Activated CD4-positive, alpha-beta T cell treated with anti-CD3 and anti-CD28 coated beads, Interleukin-2, amount 50 U/mL, for 24 hours (primary cell): ENCODE measurements around the gene RHEB.

Experiments
- DNase-seq, 2 donors: peaks; one replicate each; pipeline ENCODE4 v3.0.0-alpha.2; 2020; ENCODE audit warnings: low read depth in 1 of 2, low spot score in 1 of 2

Gene RHEB

DNA sequence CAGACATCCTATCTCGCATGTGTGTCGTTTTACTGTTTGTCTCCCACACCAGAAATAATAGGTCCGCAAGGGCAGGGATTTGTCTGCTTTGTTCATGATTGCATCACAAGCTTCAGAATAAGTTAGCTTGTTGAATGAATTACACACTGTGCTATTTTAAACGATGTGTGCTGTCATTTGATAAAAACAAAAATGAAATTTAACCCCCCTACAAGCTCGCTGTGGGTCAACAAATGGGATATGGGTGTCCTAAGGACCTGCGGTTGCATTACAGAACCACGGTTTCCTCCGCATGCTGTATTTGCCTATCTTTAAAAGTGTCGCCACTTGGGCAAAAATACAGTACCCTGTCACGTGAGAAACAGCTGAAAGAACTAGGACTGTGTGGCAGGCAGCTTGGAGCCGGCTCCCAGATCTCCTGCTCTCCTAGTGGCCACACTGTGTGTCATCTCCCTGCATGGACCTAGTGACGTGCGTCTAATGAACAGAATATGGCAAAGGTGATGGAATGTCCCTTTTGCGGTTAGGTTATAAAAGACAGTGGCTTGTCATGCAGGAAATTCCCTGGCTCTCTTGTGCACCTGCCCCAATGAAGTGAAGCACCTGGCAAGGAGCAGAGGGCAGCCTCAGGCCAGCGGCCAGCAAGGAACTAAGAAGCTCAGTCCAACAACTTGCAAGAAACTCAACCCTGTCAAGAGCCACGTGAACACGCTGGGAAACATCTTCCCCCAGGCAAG is 46.9 kb downstream of the RHEB start:
- DNase-seq = no peak

DNA sequence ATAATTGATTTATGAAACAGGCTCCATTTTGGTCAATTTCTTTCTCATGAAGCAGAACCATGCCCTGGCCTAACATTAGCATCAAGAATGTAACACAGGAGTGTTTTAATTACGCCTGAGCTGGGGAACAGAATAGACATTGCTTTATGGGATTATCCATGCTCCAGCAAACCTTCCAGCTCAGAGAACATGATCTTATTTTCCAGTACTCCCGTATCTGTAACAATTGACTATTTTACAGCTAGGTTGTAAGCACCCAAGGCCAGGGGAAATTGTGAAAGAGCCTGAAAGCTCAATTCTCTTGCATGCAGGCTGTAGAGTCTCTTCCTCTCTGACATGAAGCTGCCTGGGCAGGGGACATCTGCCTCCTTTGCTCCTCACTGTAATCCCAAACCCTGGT is 49.0 kb downstream of the RHEB start:
- no peak for DNase-seq

DNA sequence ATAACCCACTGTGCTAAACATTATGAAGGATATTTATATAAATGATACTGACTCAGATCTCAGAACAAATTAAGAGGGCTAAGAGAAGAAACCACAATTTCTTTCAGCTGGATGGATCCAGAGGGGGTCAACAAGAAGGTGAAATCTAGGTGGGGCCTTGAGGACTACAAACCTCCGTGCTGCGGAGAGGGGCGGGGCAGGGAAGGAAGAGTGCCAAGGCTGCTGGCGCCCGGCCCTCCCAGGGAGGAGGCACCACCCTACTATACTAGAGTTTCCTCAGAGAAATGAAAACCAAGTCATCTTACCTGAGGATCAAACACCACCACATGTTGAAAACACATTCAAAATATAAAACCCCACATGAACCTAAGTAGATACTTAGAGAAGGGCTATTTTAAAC is 50.4 kb downstream of the RHEB start:
- DNase-seq = no peak

DNA sequence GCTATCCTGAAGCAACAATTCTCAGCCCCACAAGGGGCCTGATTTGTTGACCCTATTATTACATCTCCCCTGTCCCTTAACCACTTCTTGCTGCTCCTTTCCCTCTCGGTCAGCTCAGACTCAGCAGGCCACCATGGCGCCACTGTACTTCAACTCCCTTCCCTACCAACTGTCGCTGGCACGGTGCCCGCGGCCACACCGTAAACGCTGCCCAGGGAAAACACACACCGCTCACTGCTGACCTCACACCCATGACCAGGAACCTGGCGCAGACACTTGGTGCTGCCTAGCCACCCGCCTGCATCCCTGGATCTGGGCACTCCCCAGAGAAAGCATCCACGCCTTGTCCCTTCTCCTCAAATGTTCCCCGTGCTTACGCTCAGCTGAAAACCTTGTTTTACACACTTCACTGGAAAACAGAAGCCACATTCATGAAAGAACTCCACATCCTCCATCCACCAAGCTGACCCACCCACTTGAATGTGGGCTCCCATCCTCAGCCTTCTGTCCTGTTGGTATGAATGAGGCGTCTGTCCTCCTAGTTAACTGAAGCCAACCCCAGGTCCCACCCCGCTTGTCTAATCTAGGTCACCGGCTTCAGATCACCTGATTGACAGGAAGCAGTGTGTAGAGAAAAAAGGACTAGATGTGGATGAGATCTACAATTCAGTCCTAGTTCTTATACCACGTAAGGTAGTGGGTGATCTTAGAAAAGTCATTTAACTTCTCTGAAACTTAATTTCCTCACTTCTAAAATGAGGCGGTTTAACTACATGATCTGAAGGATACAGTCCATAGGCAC is 51.3 kb downstream of the RHEB start:
- DNase-seq = no peak

DNA sequence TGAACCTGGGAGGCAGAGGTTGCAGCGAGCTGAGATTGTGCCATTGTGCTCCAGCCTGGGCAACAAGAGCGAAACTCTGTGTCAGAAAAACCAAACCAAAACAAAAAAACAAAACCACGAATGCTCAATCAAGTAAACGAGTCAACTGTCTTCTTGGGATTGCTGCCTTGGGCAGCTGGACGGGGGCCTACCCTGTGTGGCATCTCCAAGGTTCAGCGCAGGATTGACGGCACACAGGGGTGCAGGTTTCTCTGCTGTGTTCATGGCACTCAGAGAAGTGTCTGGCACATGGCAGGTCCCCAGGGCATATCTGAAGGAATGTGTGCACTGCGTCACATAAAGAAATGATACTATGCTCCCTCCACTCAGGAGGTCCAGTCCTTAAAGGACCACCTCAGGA is 54.5 kb downstream of the RHEB start:
- no peak for DNase-seq

DNA sequence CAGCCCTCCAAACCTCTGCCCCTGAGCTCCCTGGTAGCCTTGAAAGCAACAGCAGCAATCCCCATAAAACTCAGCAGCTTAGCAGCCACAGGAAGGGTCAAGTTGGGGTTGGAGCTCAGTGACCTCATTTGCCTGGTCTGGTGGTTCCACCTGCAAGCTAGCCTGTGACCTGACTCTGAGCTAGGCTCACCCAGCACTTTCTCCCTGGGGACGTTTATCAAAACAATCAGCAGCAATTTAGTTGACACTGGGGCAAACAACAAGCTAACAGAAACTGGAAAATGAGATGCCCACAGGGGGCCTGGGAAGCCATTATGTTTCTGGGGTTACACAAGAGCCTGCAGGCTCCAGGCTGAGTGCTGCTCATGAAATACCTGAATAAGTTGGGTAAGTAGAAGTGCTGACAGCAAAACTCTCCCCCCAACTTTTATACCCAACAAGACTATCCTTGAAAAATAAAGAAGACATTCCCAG is 57.4 kb downstream of the RHEB start:
- DNase-seq = no peak

DNA sequence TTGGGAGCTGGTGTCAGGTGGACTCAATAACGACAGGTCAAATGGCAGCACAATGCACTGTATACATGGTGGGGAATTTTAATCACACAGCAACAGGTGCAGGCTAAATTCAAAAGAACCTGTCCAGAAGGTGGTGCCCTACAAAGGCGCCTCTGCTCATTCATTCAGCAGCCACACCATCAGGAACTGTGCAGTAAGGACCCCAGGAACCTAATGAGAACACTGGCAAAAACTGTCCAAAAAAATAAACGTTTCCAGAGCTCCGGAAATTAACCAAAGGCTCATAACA is 57.8 kb downstream of the RHEB start:
- no peak for DNase-seq

DNA sequence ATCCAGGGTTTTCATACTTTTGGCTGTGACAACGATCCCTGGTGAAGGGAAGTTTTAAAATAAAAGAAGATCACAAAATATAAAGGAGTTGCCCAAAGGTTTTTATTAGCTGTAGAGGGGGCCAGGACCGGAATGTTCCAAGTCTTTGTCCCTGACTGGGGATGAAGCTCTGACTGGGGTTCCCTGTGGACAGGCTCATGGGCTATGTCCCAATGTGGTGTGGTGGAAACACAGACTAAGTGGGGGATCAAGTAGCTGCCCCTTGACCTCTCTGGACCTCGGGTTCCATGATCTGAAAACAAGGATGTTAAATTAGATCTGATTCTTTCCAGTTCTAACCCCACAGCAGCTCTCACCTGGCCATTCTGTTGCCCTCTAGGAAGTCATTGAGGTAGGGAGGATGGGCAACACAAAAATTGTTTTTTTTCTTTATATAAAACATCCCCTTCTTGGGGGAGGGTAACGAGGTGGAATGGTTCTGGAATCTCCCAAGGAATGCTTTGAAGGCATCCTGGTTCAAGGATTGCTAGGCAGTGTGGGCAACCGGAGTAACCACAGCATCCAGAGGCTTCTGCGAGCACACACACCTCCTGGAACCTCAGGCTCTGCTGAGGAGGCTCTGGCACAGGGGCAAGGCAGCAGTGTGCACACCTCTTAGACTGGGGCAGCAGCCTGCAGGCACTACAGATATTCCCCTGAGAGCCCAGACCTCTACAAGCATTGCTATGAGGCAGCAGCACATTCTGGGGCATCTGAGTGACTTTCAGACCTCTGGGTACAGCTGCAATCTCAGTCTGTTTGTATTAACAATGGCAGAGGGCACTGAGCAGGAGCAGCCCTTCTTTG is 58.4 kb downstream of the RHEB start:
- DNase-seq = no peak

DNA sequence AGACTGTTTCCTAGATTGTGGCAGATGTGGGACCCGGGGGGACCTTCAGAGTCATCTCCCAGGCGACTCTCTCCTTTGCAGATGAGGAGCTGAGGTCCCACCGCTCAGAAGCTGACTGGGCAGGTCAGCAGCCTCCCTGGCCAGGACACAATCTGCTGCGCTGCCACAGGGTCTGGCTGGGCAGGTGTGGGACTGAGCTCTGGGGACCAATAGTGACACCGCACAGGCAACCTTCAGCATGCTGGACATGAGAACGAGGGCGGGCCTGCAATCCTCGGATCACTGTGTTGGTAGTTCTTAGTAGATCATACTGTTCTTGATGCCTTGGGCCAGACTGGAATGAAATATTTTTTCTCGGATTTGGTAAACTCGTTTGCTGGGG is 59.2 kb downstream of the RHEB start:
- no peak for DNase-seq

DNA sequence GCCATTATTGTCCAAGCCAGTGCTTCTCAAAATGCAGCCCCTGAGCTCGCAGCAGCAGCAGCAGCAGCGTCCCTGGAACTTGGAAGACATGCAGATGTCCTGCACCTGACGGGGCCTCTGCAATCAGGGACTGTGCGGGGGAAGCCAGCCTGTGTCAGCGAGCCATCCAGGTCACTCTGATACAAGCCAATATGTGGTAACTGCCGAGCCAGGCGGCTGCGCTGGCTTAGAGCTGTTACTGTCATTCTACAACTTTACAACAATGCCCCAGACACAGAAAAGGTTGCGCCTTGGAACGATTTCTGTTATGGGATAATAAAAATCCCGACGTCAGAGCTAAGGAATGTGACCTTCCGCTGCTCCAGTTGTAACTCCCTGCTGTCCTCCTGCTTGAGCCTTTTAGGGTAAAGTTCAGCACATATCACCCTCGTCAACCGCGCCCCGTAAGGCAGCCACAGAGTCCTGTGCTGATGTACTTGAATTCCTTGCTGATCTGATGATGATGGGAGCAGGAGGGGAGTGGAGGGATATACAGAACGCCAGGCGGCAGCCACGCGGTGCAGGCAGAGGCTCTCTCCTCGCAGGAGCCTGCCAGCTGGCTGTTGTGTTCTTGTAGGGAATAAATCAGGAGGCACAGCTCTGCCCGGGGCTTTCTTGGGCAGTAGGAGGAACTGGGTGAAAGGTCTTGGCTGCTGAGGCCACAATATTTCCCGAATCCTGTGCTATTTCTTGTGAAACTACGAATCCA is 59.8 kb downstream of the RHEB start:
- DNase-seq = no peak

DNA sequence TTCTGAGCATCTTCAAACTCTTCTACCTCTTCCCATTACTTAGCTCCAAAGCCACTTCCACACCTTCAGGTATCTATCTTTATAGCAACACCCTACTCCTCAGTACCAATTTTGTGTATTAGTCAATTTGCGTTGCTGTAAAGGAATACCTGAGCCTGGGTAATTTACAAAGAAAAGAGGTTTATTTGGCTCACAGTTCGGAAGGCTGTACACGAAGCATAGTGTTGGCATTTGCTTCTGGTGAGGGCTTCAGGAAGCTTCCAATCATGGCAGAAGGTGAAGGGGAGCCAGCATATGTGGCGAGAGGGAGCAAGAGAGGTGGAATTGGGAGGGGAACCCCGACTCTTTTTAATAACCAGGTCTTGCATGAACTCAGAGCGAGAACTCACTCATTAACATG is 62.2 kb downstream of the RHEB start:
- DNase-seq = no peak

DNA sequence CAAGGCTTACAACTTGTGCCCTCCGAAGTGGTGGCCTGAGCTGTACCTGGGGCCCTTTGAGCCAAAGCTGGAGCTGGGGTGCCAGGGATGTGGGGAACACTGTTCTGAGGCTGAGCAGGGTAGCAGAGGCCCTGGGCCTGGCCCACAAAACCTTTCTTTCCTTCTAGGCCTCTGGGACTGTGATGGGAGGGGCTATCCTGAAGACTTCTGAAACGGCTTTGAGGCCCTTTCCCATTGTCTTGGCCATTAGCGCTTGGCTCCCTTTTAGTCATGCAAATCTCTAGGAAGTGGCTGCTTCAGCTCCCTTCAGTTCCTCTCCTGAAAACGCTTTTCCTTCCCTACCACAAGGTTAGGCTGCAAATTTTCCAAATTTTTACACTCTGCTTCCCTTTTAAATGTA is 62.9 kb downstream of the RHEB start:
- DNase-seq = no peak

DNA sequence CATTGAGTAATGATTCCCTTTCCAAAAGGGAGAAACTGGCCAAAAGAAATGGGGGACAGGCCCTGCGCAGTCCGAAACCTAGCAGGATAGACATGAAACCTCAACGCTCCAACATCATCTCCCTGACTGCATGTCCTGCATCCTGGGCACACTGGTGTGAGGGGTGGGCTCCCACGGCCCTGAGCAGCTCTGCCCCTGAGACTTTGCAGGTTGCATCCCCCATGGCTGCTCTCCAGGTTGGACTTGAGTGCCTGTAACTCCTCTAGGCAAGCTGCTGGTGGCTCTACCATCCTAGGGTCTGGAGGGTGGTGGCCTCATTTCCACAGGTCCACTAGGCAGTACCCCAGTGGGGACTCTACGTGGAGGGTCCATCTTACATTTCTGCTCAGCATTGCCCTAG is 63.4 kb downstream of the RHEB start:
- DNase-seq = no peak

DNA sequence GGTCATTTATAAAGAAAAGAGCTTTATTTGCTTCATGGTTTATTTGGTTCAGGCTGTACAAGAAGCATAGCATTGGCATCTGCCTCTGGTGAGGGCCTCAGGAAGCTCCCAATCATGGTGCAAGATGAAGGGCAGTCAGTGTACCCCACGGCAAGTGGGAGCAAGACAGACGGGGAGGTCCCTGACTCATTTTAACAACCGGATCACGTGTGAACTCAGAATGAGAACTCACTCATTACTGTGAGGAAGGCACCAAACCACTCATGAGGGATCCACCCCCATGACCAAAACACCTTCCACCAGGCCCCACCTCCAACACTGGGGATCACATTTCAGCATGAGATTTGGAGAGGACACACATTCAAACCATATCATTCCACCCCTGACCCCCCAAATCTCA is 64.0 kb downstream of the RHEB start:
- no peak for DNase-seq

DNA sequence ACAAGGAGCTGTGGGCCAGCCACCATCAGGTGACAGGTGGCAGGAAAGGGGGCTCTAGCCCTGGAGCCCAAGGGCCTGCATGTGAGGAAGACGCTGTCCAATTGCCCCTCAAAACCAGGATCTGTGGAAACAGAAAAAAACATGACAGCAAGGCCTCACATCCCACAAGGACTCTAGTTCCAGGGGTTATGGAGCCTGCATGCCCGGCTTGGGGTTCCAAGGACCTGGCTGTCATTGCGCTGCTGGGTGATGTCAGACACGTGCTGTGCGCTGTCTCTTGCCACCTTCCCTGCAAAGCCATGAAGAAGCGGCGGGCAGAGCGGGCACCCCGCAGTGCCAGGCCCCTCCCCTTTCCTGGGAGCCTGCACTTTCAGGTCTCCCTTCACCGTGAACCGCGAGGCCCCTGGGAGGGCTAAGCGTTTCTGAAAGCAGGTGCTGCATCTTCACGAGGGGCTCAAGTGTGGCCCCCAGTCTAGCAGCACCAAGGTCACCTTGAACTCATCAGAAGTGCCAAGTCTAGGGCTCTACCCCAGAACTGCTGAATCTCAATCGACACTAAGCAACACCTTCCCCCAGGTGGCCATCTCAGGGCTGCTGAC is 64.7 kb downstream of the RHEB start:
- no peak for DNase-seq

DNA sequence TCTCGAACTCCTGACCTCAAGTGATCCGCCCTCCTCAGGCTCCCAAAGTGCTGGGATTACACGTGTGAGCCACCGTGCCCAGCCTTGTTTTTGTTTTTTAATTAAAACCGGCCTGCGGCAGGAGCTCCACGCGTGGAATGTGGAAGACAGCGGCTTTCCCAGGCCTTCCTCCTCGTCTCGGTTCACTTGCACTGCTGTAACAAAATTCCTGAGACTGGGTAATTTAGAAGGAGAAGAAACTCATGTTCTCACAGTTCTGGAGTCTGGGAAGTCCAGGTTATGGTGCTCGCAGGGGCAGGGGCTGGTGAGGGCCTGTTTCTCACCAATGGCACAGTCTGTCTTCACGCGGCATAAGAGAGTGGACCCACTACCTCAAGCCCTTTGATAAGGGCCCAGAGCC is 65.4 kb downstream of the RHEB start:
- no peak for DNase-seq

DNA sequence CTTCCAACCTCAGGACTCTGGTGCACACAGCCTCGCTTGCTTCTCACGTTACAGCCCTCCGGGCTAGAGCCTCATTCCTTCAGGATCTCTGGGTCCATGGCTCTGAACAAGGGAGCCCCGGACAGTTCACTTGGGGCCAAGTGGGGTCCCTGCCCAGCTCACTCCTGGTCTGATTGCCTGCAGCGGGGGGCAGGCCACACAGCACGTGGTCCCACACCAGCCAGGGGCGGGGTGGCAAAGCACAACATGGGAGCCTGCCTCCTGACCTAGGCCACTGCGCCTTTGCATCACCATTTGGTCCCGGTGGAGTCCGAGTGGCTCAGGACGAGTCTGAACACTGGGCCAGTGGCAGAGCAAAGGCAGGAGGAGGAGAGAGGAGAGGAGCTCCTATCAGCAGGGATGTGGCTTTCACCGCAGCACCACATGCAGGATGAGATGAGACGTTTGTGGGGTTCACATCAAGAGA is 66.3 kb downstream of the RHEB start:
- no peak for DNase-seq

DNA sequence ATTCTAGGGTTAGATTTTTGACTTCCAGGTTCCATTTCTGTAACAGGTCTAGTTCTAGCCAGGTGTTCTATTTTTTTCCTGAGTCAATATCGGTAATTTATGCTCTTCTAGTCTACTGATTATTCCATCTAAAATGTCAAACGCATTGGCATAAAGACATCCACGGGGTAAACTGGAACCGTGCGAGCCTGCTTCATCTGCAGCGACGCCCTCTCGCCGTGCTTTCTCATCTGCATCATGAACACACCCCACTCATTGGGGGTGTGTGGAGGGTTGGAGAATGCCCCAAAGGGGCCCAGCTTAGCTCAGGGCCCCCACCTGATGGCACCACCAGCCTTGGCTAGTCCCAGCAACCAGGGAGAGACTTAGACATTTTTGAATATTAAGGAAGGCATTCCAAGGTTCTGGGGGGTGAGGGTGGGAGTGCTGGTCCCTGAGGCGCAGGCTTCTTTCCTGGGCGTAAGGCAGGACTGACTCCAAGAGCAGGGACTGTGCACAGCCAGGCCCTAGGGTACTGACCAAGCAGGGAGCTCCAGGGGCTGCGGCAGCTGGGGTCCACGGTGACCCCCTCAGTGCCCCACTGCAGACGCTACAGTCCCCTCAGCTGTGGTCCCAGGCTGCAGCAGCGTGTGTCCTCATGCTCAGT is 66.9 kb downstream of the RHEB start:
- no peak for DNase-seq

DNA sequence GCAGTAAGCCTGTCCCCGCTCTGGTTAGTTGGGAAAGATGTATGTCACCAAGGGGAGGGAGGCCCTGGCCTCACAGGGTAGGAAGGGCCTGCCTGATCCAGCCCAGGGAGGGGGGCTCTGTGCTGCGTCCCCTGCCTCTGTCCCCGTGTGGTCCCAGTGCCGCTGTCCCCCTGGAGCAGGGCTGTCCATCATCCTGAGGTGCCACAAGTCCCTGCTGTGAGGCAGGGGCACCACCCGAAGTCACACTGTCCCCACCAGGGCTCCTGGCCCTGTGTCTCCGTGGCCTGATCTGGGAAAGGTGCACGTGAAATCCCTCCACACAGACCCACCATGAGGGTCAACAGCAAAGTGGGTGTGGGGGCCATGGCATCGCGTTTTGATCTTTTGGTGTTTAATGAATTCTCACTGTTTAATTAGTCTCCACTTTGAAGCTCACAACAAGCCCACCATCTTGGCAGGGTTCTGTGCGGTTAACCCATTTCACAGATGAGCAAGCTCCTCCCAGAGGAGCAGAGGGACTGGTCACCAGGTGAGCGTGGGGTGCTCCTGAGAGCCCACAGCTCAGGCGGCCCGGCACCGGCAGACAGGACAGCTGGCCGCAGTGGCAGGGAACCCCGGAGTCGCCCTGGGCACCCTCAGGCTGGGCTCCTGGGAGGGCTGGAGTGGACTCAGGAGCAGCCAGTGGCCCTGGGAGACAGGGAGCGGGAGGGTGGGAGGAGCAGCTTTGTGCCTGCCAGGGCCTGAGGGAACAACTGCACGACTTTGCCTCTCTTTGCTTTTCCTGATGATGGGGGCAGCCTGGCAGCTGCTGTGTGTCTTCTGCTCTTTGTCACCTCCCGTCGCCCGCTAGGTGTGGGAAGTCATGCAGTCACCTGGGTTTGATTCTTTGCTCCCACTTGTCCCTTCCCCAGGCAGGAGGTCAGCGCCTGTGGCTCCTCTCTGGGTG is 67.8 kb downstream of the RHEB start:
- DNase-seq = no peak
